Measurements from ENCODE around the gene FADS1.

The FADS1 gene

GRCh38 chr11:61752925-61753521 is 63.8 kb downstream of the FADS1 start:
- no peak for TF ChIP-seq CTCF (conservative IDR thresholded peaks at IDR 0.05; ENCODE audit: low read depth)
- DNase-seq (ENCODE audit: low spot score), result no peak
- POLR2A ChIA-PET (ENCODE audit: low non-redundant PET), result no interaction called here
- H3K27ac ChIP-seq, result no peak overlapping the region
- CTCF ChIA-PET, result interaction anchor here (0.7 to 1.0 kb wide), 4 partner anchors 12 to 58 kb away, joined by 3 to 4 read pairs (median 3); no protein-coding TSS in a partner anchor

GRCh38 chr11:61752117-61752924 is 64.5 kb downstream of the FADS1 start, which contains the start of gene MYRF:
Gene MYRF, plus strand, starts transcription at chr11:61752636. Its CDS starts 109 bp downstream, at chr11:61752745.
- peak; percentile 85 for TF ChIP-seq CTCF (conservative IDR thresholded peaks at IDR 0.05; ENCODE audit: low read depth)
- ChIA-PET CTCF (interaction anchor here (0.6 to 1.0 kb wide), 3 partner anchors 13 to 42 kb away, joined by 3 read pairs; no protein-coding TSS in a partner anchor), POLR2A (ENCODE audit: low non-redundant PET) (no interaction called here)
- DNase-seq (ENCODE audit: low spot score), result peak; percentile 31
- H3K27ac ChIP-seq, result no peak within 1 kb of the TSS

GRCh38 chr11:61751384-61751783 is 65.4 kb downstream of the FADS1 start:
- ChIA-PET POLR2A (ENCODE audit: low non-redundant PET) (no interaction called here), CTCF (interaction anchor here (0.5 to 0.7 kb wide), 6 partner anchors 20 to 506 kb away, joined by 3 to 5 read pairs (median 4); no protein-coding TSS in a partner anchor)
- DNase-seq (ENCODE audit: low spot score), result no peak
- H3K27ac ChIP-seq, result no peak overlapping the region
- TF ChIP-seq CTCF (conservative IDR thresholded peaks at IDR 0.05; ENCODE audit: low read depth), result no peak

- CTCF ChIA-PET, result interaction anchor here (0.5 to 0.6 kb wide), 4 partner anchors 19 to 506 kb away, joined by 3 to 4 read pairs (median 4); no protein-coding TSS in a partner anchor
- POLR2A ChIA-PET (ENCODE audit: low non-redundant PET), result no interaction called here
- no peak for DNase-seq (ENCODE audit: low spot score)
- no peak overlapping the region for H3K27ac ChIP-seq
- TF ChIP-seq CTCF (conservative IDR thresholded peaks at IDR 0.05; ENCODE audit: low read depth), result no peak
These were observed 66.1 kb downstream of the FADS1 start for GRCh38 chr11:61750631-61751273.
